H9 (cell line): ENCODE data around the gene MBTPS2. TPM values are rescaled to one million over a fixed set of nuclear protein-coding genes. Genes with fewer than 3 reads are reported as not detected.

Experiments used
- DNase-seq: peaks from one replicate; pipeline ENCODE4 v3.0.0-alpha.2; 2017
- H2AFZ ChIP-seq: one replicate; pipeline ENCODE4 v1.6.1; 2013; ENCODE audit warnings: mild to moderate bottlenecking, low read length, control low read depth, moderate library complexity
- H2AK5ac ChIP-seq: 2 replicates; pipeline ENCODE4 v1.6.1; 2013; ENCODE audit warnings: low read length, control low read depth, mixed read lengths; ENCODE audit not compliant: insufficient read length
- H2BK120ac ChIP-seq: one replicate; pipeline ENCODE4 v1.6.1; 2013; ENCODE audit warnings: low read depth, mild to moderate bottlenecking, low read length, control low read depth, inconsistent platforms; ENCODE audit not compliant: poor library complexity, severe bottlenecking
- H2BK12ac ChIP-seq: 2 replicates; pipeline ENCODE4 v1.6.1; 2013; ENCODE audit warnings: low read length, control low read depth, mixed read lengths, low read depth; ENCODE audit not compliant: insufficient read length
- H2BK15ac ChIP-seq: 2 replicates; pipeline ENCODE4 v1.6.1; 2013; ENCODE audit warnings: low read depth, low read length, control low read depth
- H2BK20ac ChIP-seq: one replicate; pipeline ENCODE4 v1.6.1; 2013; ENCODE audit warnings: low read depth, mild to moderate bottlenecking, low read length, control low read depth, inconsistent platforms; ENCODE audit not compliant: poor library complexity, severe bottlenecking
- H2BK5ac ChIP-seq: 2 replicates; pipeline ENCODE4 v1.6.1; 2013; ENCODE audit warnings: low read length, control low read depth, mixed read lengths; ENCODE audit not compliant: insufficient read length
- H3K14ac ChIP-seq: 2 replicates; pipeline ENCODE4 v1.6.1; 2013; ENCODE audit warnings: low read length, control low read depth; ENCODE audit not compliant: insufficient read depth
- H3K18ac ChIP-seq: 2 replicates; pipeline ENCODE4 v1.6.1; 2013; ENCODE audit warnings: low read depth, mild to moderate bottlenecking, mixed read lengths, low read length, control low read depth; ENCODE audit not compliant: insufficient read length
- H3K23ac ChIP-seq: 2 replicates; pipeline ENCODE4 v1.6.1; 2013; ENCODE audit warnings: low read length, control low read depth, mixed read lengths, low read depth; ENCODE audit not compliant: insufficient read length
- H3K23me2 ChIP-seq: 2 replicates; pipeline ENCODE4 v1.6.1; 2013; ENCODE audit warnings: low read depth, mild to moderate bottlenecking, mixed read lengths, low read length, control low read depth; ENCODE audit not compliant: insufficient read length, poor library complexity, severe bottlenecking
- H3K27ac ChIP-seq: 2 replicates; pipeline ENCODE4 v1.5.1; 2013; ENCODE audit warnings: low read length, control low read depth, mixed read lengths, low read depth; ENCODE audit not compliant: insufficient read length
- H3K27me3 ChIP-seq: 2 replicates; pipeline ENCODE4 v1.6.1; 2013; ENCODE audit warnings: low read length, control low read depth, inconsistent platforms; ENCODE audit not compliant: insufficient read depth
- H3K4ac ChIP-seq: 2 replicates; pipeline ENCODE4 v1.6.1; 2013; ENCODE audit warnings: low read depth, mild to moderate bottlenecking, control low read depth, inconsistent platforms, low read length, moderate library complexity
- H3K4me1 ChIP-seq: 2 replicates; pipeline ENCODE4 v1.6.1; 2013; ENCODE audit warnings: low read length, control low read depth, inconsistent platforms; ENCODE audit not compliant: insufficient read depth
- H3K4me2 ChIP-seq: 2 replicates; pipeline ENCODE4 v1.6.1; 2013; ENCODE audit warnings: low read length, control low read depth, mixed read lengths; ENCODE audit not compliant: insufficient read length, insufficient read depth
- H3K56ac ChIP-seq: 2 replicates; pipeline ENCODE4 v1.6.1; 2013; ENCODE audit warnings: low read depth, mild to moderate bottlenecking, mixed read lengths, low read length, control low read depth; ENCODE audit not compliant: insufficient read length
- H3K79me1 ChIP-seq: 2 replicates; pipeline ENCODE4 v1.6.1; 2013; ENCODE audit warnings: low read depth, mild to moderate bottlenecking, moderate library complexity, low read length, control low read depth, inconsistent platforms; ENCODE audit not compliant: insufficient read depth, poor library complexity, severe bottlenecking
- H3K79me2 ChIP-seq: 2 replicates; pipeline ENCODE4 v1.6.1; 2013; ENCODE audit warnings: low read length, control low read depth, inconsistent platforms; ENCODE audit not compliant: insufficient read depth
- H3K9ac ChIP-seq: 2 replicates; pipeline ENCODE4 v1.6.1; 2013; ENCODE audit warnings: low read length, control low read depth, mixed read lengths; ENCODE audit not compliant: insufficient read length; ENCODE audit errors: extremely low read depth
- H3K9me3 ChIP-seq: one replicate; pipeline ENCODE4 v1.6.1; 2013; ENCODE audit warnings: low read depth, low read length, inconsistent platforms; ENCODE audit not compliant: control insufficient read depth
- H3T11ph ChIP-seq: one replicate; pipeline ENCODE4 v1.6.1; 2013; ENCODE audit warnings: mild to moderate bottlenecking, low read length, control low read depth, inconsistent platforms
- H4K20me1 ChIP-seq: one replicate; pipeline ENCODE4 v1.6.1; 2013; ENCODE audit not compliant: control insufficient read depth, insufficient read length, insufficient read depth
- H4K5ac ChIP-seq: 2 replicates; pipeline ENCODE4 v1.6.1; 2013; ENCODE audit warnings: low read depth, mild to moderate bottlenecking, mixed read lengths, low read length, control low read depth; ENCODE audit not compliant: insufficient read length
- H4K8ac ChIP-seq: replicated peaks from 2 replicates; pipeline ENCODE4 v1.6.1; 2013; ENCODE audit warnings: low read length, control low read depth, mixed read lengths, low read depth; ENCODE audit not compliant: insufficient read length
- H4K91ac ChIP-seq: 2 replicates; pipeline ENCODE4 v1.6.1; 2013; ENCODE audit warnings: low read depth, mild to moderate bottlenecking, moderate library complexity, mixed read lengths, low read length, control low read depth; ENCODE audit not compliant: insufficient read length
- H3K27ac Mint-ChIP-seq, 3 experiments: 2 replicates in 2 of 3; 3 replicates in 1 of 3; pipeline ENCODE4 v1.8.0; 2020 to 2021; ENCODE audit warnings: mixed read lengths in 3 of 3, mild to moderate bottlenecking in 1 of 3, moderate library complexity in 1 of 3
- H3K27me3 Mint-ChIP-seq: 2 replicates; pipeline ENCODE4 v1.8.0; 2021; ENCODE audit warnings: low read depth, mild to moderate bottlenecking, moderate library complexity, mixed read lengths
- H3K36me3 Mint-ChIP-seq, 3 experiments: 2 replicates in 2 of 3; 3 replicates in 1 of 3; pipeline ENCODE4 v1.8.0; 2020 to 2021; ENCODE audit warnings: low read depth in 3 of 3, mixed read lengths in 3 of 3; ENCODE audit not compliant: insufficient read depth in 1 of 3
- H3K4me1 Mint-ChIP-seq, 2 experiments: 2 replicates each; pipeline ENCODE4 v1.8.0; 2020; ENCODE audit warnings: mixed read lengths in 2 of 2
- H3K4me3 Mint-ChIP-seq, 2 experiments: 2 replicates in 1 of 2; 3 replicates in 1 of 2; pipeline ENCODE4 v1.8.0; 2020 to 2021; ENCODE audit warnings: mild to moderate bottlenecking in 2 of 2, mixed read lengths in 2 of 2, moderate library complexity in 1 of 2
- H3K9me3 Mint-ChIP-seq, 2 experiments: 2 replicates in 1 of 2; 3 replicates in 1 of 2; pipeline ENCODE4 v1.8.0; 2020; ENCODE audit warnings: mild to moderate bottlenecking in 2 of 2, mixed read lengths in 2 of 2, moderate library complexity in 1 of 2
- WGBS: extraction: QIAGEN DNeasy Blood & Tissue Kit; methylation state at CpG from one replicate; pipeline ENCODE4 v1.1.7; 2013; ENCODE audit warnings: missing lambda C conversion rate, low lambda C conversion rate, mixed read lengths; ENCODE audit not compliant: insufficient read length; ENCODE audit errors: extremely low coverage; 5-methylcytosine and 5-hydroxymethylcytosine counted together
- total RNA-seq: library from RNA; stranded (reverse); gene quantifications from 2 replicates; pipeline ENCODE4 v1.2.1, GENCODE V29; 2021
- TF ChIP-seq, protein P1 (sequence below): fragments of 200-600 bp; sonication (generic); conservative IDR thresholded peaks from 3 replicates; pipeline ENCODE4 v1.8.0; 2021; ENCODE audit warnings: antibody characterized with exemption, mild to moderate bottlenecking

The MBTPS2 gene
- total RNA-seq, 1 experiment from 2014 or later, result 6.8 TPM

GRCh38 chrX:21933077-21933476 lies 93.7 kb downstream of the MBTPS2 start:
- no peak overlapping the region for H3K9ac ChIP-seq

More at GRCh38 chrX:21933077-21933476, 93.7 kb downstream of the MBTPS2 start:
- H4K20me1 ChIP-seq, result no peaks in the 10 kb centered on the region
- H2BK120ac ChIP-seq, result no peak overlapping the region
- no peak overlapping the region for H3K4ac ChIP-seq
- no peak overlapping the region for H3K14ac ChIP-seq
- no peaks in the 10 kb centered on the region for H3K27me3 ChIP-seq
- TF ChIP-seq, protein P1, sequence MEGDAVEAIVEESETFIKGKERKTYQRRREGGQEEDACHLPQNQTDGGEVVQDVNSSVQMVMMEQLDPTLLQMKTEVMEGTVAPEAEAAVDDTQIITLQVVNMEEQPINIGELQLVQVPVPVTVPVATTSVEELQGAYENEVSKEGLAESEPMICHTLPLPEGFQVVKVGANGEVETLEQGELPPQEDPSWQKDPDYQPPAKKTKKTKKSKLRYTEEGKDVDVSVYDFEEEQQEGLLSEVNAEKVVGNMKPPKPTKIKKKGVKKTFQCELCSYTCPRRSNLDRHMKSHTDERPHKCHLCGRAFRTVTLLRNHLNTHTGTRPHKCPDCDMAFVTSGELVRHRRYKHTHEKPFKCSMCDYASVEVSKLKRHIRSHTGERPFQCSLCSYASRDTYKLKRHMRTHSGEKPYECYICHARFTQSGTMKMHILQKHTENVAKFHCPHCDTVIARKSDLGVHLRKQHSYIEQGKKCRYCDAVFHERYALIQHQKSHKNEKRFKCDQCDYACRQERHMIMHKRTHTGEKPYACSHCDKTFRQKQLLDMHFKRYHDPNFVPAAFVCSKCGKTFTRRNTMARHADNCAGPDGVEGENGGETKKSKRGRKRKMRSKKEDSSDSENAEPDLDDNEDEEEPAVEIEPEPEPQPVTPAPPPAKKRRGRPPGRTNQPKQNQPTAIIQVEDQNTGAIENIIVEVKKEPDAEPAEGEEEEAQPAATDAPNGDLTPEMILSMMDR, result peak; percentile 66
- no peak overlapping the region for H2BK5ac ChIP-seq
- no peak overlapping the region for H3K56ac ChIP-seq
- no peak overlapping the region for H3K4me2 ChIP-seq
- no peak overlapping the region for H3T11ph ChIP-seq
- H4K5ac ChIP-seq, result no peak overlapping the region
- H3K9me3 ChIP-seq, result no peaks in the 10 kb centered on the region
- WGBS, result no CpG with 5 or more reads among the region's 7 CpGs
- no peak overlapping the region for H3K23ac ChIP-seq
- H3K79me2 ChIP-seq, result no peaks in the 10 kb centered on the region
- H3K18ac ChIP-seq, result no peak overlapping the region
- H2AFZ ChIP-seq, result no peak overlapping the region
- H3K4me3 Mint-ChIP-seq, result no peak overlapping the region
- no peaks in the 10 kb centered on the region for H3K23me2 ChIP-seq
- no peak overlapping the region for H2BK12ac ChIP-seq
- no peak overlapping the region for H3K27ac ChIP-seq
- no peaks in the 10 kb centered on the region for H3K27me3 Mint-ChIP-seq
- H4K91ac ChIP-seq, result no peak overlapping the region
- H3K27ac Mint-ChIP-seq, result no peak overlapping the region; a peak in 1 of 7 replicates
- no peak overlapping the region for H2AK5ac ChIP-seq
- no peak overlapping the region for H2BK15ac ChIP-seq
- H3K4me1 Mint-ChIP-seq, result peaks cover 4 to 16% of the 10 kb centered on the region in 2 experiments; a peak in 3 of 4 replicates
- no peaks in the 10 kb centered on the region; a peak in 2 of 7 replicates for H3K36me3 Mint-ChIP-seq
- H2BK20ac ChIP-seq, result no peak overlapping the region
- H4K8ac ChIP-seq, result no peak overlapping the region
- peaks cover 0 to 35% of the 10 kb centered on the region in 2 experiments; a peak in 3 of 5 replicates for H3K9me3 Mint-ChIP-seq
- H3K79me1 ChIP-seq, result no peaks in the 10 kb centered on the region
- peak; percentile 51 for DNase-seq
- H3K4me1 ChIP-seq, result peaks cover 2% of the 10 kb centered on the region; the same call in 1 of the 2 replicates
